Measurements from ENCODE around the gene BLACAT1. TPM values are rescaled to one million over a fixed set of nuclear protein-coding genes. Genes with fewer than 3 reads are reported as not detected.
A peak's percentile ranks its signal among the peaks of the same experiment; 100 is the strongest.

Gene BLACAT1
- total and polyA plus RNA-seq, 9 of the 15 experiments (the other 6 are each of a cell fraction or from before 2014, with no cell fraction given), result 0.10 to 5.9 (median 0.73) TPM

DNA sequence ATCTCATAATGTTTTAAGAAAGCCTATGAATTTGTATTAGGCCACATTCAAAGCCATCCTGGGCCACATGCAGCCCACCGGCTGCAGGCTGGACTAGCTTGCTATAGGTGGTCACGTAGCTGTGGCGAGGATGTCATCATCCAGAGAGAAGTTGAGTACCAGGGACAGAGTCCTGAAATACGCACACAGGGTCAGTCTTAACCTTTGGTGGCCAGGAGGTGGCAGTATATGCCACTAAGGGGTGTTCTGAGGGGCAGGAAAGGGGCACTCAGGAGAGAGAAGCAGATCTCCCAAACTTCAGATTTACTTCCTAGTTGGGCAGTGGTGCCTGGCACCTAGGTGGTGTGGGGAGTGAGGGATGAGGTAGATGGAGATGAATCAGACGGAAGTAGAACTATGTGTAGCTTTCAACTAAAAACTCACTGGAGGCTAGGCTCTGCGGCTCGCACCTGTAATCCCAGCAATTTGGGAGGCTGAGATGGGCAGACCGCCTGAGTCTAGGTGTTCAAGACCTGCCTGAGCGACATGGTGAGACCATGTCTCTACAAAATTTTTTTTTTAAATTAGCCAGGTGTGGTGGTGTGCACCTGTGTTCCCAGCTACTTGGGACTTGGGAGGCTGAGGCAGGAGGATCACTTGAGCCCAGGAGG, 32.4 kb upstream of the BLACAT1 start (continued):
- TF ChIP-seq, protein P1, sequence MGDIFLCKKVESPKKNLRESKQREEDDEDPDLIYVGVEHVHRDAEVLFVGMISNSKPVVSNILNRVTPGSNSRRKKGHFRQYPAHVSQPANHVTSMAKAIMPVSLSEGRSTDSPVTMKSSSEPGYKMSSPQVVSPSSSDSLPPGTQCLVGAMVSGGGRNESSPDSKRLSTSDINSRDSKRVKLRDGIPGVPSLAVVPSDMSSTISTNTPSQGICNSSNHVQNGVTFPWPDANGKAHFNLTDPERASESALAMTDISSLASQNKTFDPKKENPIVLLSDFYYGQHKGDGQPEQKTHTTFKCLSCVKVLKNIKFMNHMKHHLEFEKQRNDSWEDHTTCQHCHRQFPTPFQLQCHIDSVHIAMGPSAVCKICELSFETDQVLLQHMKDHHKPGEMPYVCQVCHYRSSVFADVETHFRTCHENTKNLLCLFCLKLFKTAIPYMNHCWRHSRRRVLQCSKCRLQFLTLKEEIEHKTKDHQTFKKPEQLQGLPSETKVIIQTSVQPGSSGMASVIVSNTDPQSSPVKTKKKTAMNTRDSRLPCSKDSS (IDR thresholded peaks at IDR 0.05; ENCODE audit: low read depth, partially characterized antibody), result no peak
- TF ChIP-seq PTTG1 (tag; IDR thresholded peaks at IDR 0.05; ENCODE audit: low read depth) (no peak), POLR2AphosphoS2 (IDR thresholded peaks at IDR 0.05; ENCODE audit: low read length) (no peak), NCOA6 (IDR thresholded peaks at IDR 0.05) (no peak), SAFB2 (IDR thresholded peaks at IDR 0.05; ENCODE audit: borderline replicate concordance, low read depth, low read length, severe bottlenecking) (no peak), ZNF551 (CRISPR knock-in tag; IDR thresholded peaks at IDR 0.05) (no peak), SREBF1 (IDR thresholded peaks at IDR 0.05; ENCODE audit: borderline replicate concordance, low read depth, low read length) (no peak), EP300 (IDR thresholded peaks at IDR 0.05; ENCODE audit: low read length) (no peak), MAZ (CRISPR knock-in tag; conservative IDR thresholded peaks at IDR 0.05 in 1 of 2, IDR thresholded peaks at IDR 0.05 in 1 of 2) (0 out of 4 replicates have a peak, but pooled peaks of 1 of the 2 experiments have one; percentile 35), EHMT2 (IDR thresholded peaks at IDR 0.05) (peak; percentile 87), MXI1 (IDR thresholded peaks at IDR 0.05; ENCODE audit: low read depth, low read length) (no peak), NR0B1 (IDR thresholded peaks at IDR 0.05; ENCODE audit: partially characterized antibody) (no peak), MEF2A (IDR thresholded peaks at IDR 0.05; ENCODE audit: control insufficient read depth, low read depth, low read length) (no peak), NFIC (IDR thresholded peaks at IDR 0.05) (no peak), ELF4 (CRISPR knock-in tag; IDR thresholded peaks at IDR 0.05) (no peak), SP1 (CRISPR knock-in tag; IDR thresholded peaks at IDR 0.05) (no peak), ZSCAN32 (CRISPR knock-in tag; IDR thresholded peaks at IDR 0.05) (no peak), TAF7 (tag; IDR thresholded peaks at IDR 0.05) (no peak)
- TF ChIP-seq, protein P2, sequence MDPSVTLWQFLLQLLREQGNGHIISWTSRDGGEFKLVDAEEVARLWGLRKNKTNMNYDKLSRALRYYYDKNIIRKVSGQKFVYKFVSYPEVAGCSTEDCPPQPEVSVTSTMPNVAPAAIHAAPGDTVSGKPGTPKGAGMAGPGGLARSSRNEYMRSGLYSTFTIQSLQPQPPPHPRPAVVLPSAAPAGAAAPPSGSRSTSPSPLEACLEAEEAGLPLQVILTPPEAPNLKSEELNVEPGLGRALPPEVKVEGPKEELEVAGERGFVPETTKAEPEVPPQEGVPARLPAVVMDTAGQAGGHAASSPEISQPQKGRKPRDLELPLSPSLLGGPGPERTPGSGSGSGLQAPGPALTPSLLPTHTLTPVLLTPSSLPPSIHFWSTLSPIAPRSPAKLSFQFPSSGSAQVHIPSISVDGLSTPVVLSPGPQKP (CRISPR knock-in tag; IDR thresholded peaks at IDR 0.05), result no peak
- TF ChIP-seq, protein P3, sequence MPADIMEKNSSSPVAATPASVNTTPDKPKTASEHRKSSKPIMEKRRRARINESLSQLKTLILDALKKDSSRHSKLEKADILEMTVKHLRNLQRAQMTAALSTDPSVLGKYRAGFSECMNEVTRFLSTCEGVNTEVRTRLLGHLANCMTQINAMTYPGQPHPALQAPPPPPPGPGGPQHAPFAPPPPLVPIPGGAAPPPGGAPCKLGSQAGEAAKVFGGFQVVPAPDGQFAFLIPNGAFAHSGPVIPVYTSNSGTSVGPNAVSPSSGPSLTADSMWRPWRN (IDR thresholded peaks at IDR 0.05; ENCODE audit: low read depth), result no peak
- TF ChIP-seq, protein P4, sequence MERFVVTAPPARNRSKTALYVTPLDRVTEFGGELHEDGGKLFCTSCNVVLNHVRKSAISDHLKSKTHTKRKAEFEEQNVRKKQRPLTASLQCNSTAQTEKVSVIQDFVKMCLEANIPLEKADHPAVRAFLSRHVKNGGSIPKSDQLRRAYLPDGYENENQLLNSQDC (CRISPR knock-in tag; IDR thresholded peaks at IDR 0.05), result no peak
- TF ChIP-seq, protein P5, sequence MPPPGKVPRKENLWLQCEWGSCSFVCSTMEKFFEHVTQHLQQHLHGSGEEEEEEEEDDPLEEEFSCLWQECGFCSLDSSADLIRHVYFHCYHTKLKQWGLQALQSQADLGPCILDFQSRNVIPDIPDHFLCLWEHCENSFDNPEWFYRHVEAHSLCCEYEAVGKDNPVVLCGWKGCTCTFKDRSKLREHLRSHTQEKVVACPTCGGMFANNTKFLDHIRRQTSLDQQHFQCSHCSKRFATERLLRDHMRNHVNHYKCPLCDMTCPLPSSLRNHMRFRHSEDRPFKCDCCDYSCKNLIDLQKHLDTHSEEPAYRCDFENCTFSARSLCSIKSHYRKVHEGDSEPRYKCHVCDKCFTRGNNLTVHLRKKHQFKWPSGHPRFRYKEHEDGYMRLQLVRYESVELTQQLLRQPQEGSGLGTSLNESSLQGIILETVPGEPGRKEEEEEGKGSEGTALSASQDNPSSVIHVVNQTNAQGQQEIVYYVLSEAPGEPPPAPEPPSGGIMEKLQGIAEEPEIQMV (tag; conservative IDR thresholded peaks at IDR 0.05; ENCODE audit: low read depth), result no peak
